Neural progenitor cell (in vitro differentiated cells): ENCODE measurements around the gene RNPEP. TPM values are rescaled to one million over a fixed set of nuclear protein-coding genes. Genes with fewer than 3 reads are reported as not detected.

ENCODE experiments used
- DNase-seq: peaks from one replicate; pipeline ENCODE4 v3.0.0-alpha.2; 2016; ENCODE audit warnings: low spot score
- H2AFZ ChIP-seq: fragments of 200-600 bp; sonication (generic); replicated peaks from 2 replicates; pipeline ENCODE4 v1.6.1; 2016; ENCODE audit warnings: antibody characterized with exemption
- H3F3A ChIP-seq: fragments of 200-600 bp; sonication (generic); 2 replicates; pipeline ENCODE4 v1.6.1; 2016; ENCODE audit warnings: antibody characterized with exemption, low read depth
- H3K27ac ChIP-seq: fragments of 200-600 bp; sonication (generic); 2 replicates; pipeline ENCODE4 v1.5.1; 2016; ENCODE audit warnings: mild to moderate bottlenecking
- H3K27me3 ChIP-seq: fragments of 200-600 bp; sonication (generic); 2 replicates; pipeline ENCODE4 v1.6.1; 2016; ENCODE audit warnings: mild to moderate bottlenecking, moderate library complexity
- H3K36me3 ChIP-seq: fragments of 200-600 bp; sonication (generic); 2 replicates; pipeline ENCODE4 v1.5.1; 2016
- H3K4me1 ChIP-seq: fragments of 200-600 bp; sonication (generic); 2 replicates; pipeline ENCODE4 v1.6.1; 2016; ENCODE audit warnings: mixed run types
- H3K4me2 ChIP-seq: fragments of 200-600 bp; sonication (generic); 2 replicates; pipeline ENCODE4 v1.6.1; 2016
- H3K4me3 ChIP-seq: fragments of 200-600 bp; sonication (generic); 2 replicates; pipeline ENCODE4 v1.5.1; 2016
- H3K79me2 ChIP-seq: fragments of 200-600 bp; sonication (generic); 2 replicates; pipeline ENCODE4 v1.6.1; 2016; ENCODE audit warnings: low read depth
- H3K9ac ChIP-seq: fragments of 200-600 bp; sonication (generic); 2 replicates; pipeline ENCODE4 v1.6.1; 2016
- H3K9me3 ChIP-seq: fragments of 200-600 bp; sonication (generic); 2 replicates; pipeline ENCODE4 v1.5.1; 2016; ENCODE audit warnings: low read depth
- H4K20me1 ChIP-seq: fragments of 200-600 bp; sonication (generic); 2 replicates; pipeline ENCODE4 v1.6.1; 2016; ENCODE audit warnings: low read depth
- H3K27ac Mint-ChIP-seq: 3 replicates; pipeline ENCODE4 v1.8.0; 2021; ENCODE audit warnings: mixed read lengths
- H3K27me3 Mint-ChIP-seq: 2 replicates; pipeline ENCODE4 v1.8.0; 2022; ENCODE audit warnings: low read depth, mild to moderate bottlenecking, inconsistent platforms, moderate library complexity, mixed read lengths; ENCODE audit not compliant: insufficient read depth
- H3K36me3 Mint-ChIP-seq: 3 replicates; pipeline ENCODE4 v1.8.0; 2021; ENCODE audit warnings: mixed read lengths
- H3K4me1 Mint-ChIP-seq: 3 replicates; pipeline ENCODE4 v1.8.0; 2021; ENCODE audit warnings: mixed read lengths
- H3K4me3 Mint-ChIP-seq: 3 replicates; pipeline ENCODE4 v1.8.0; 2021; ENCODE audit warnings: mild to moderate bottlenecking, moderate library complexity, mixed read lengths
- H3K9me3 Mint-ChIP-seq: 3 replicates; pipeline ENCODE4 v1.8.0; 2020; ENCODE audit warnings: mixed read lengths
- CTCF ChIP-seq: fragments of 200-600 bp; sonication (generic); IDR thresholded peaks from 2 replicates; pipeline ENCODE4 v1.5.1; 2017; ENCODE audit warnings: antibody characterized with exemption, mild to moderate bottlenecking
- EZH2 ChIP-seq: fragments of 200-600 bp; sonication (generic); IDR thresholded peaks from 2 replicates; pipeline ENCODE4 v1.6.1; 2017; ENCODE audit warnings: antibody characterized with exemption, mild to moderate bottlenecking, moderate library complexity
- EZH2phosphoT487 ChIP-seq: fragments of 200-600 bp; sonication (generic); IDR thresholded peaks from 2 replicates; pipeline ENCODE4 v1.6.1; 2017; ENCODE audit warnings: antibody characterized with exemption
- total RNA-seq: library from RNA; depleted of rRNA; stranded (reverse); fragments of >200 nt; gene quantifications from 2 replicates; pipeline ENCODE4 v1.2.3, GENCODE V29; 2015; ENCODE audit warnings: low replicate concordance

The RNPEP gene
- total RNA-seq, 1 donor from 2014 or later, result 48.7 TPM

- H3K79me2 ChIP-seq, result no peaks in the 10 kb centered on the region
- peaks cover 20% of the 10 kb centered on the region for H3K27me3 ChIP-seq
- Mint-ChIP-seq H3K27me3 (peaks cover 20% of the 10 kb centered on the region), H3K27ac (peak within 1 kb of the TSS; percentile 38), H3K9me3 (no peaks in the 10 kb centered on the region), H3K4me1 (peaks cover 59% of the 10 kb centered on the region), H3K36me3 (no peaks in the 10 kb centered on the region), H3K4me3 (peak within 1 kb of the TSS; percentile 86)
- peak within 1 kb of the TSS; percentile 52 for H2AFZ ChIP-seq
- no peaks in the 10 kb centered on the region for H3K9me3 ChIP-seq
- H3K4me1 ChIP-seq, result peaks cover 34% of the 10 kb centered on the region
- no peaks in the 10 kb centered on the region for H3K36me3 ChIP-seq
- no peak within 1 kb of the TSS for H3K9ac ChIP-seq
- peaks cover 4% of the 10 kb centered on the region for H4K20me1 ChIP-seq
- no peak within 1 kb of the TSS for H3K27ac ChIP-seq
- peak; percentile 95 for DNase-seq
- peak within 1 kb of the TSS; percentile 47 for H3K4me3 ChIP-seq
- peaks cover 31% of the 10 kb centered on the region for H3F3A ChIP-seq
- peak within 1 kb of the TSS; percentile 80 for H3K4me2 ChIP-seq
- TF ChIP-seq EZH2, result peak; percentile 44
- no peak for TF ChIP-seq CTCF
Observed at GRCh38 chr1:201946224-201946908, 36.1 kb upstream of the RNPEP start, which contains the start of gene LMOD1. LMOD1 (minus strand) TSS chr1:201946548; CDS start chr1:201946340, 208 bp downstream.

- H3K4me1 Mint-ChIP-seq, result peaks cover 48% of the 10 kb centered on the region
- no peak for DNase-seq
- H3K27me3 ChIP-seq, result peaks cover 20% of the 10 kb centered on the region
- peaks cover 18% of the 10 kb centered on the region for H3F3A ChIP-seq
- no peaks in the 10 kb centered on the region for H4K20me1 ChIP-seq
- H3K9ac ChIP-seq, result no peak overlapping the region
- H3K4me1 ChIP-seq, result peaks cover 25% of the 10 kb centered on the region
- peak overlapping the region; percentile 54 for H3K27ac Mint-ChIP-seq
- H3K4me3 Mint-ChIP-seq, result peak overlapping the region; percentile 86
- no peak overlapping the region for H3K4me3 ChIP-seq
- TF ChIP-seq EZH2 (no peak), CTCF (no peak), EZH2phosphoT487 (no peak)
- no peak overlapping the region for H3K27ac ChIP-seq
- H3K9me3 Mint-ChIP-seq, result no peaks in the 10 kb centered on the region
- no peaks in the 10 kb centered on the region for H3K9me3 ChIP-seq
- no peak overlapping the region for H2AFZ ChIP-seq
- H3K79me2 ChIP-seq, result no peaks in the 10 kb centered on the region
- H3K36me3 Mint-ChIP-seq, result no peaks in the 10 kb centered on the region
- H3K27me3 Mint-ChIP-seq, result peaks cover 20% of the 10 kb centered on the region
- no peak overlapping the region for H3K4me2 ChIP-seq
- H3K36me3 ChIP-seq, result no peaks in the 10 kb centered on the region
Observed at GRCh38 chr1:201947697-201948008, 34.8 kb upstream of the RNPEP start.

- Mint-ChIP-seq H3K4me3 (no peak overlapping the region), H3K27me3 (peaks cover 24% of the 10 kb centered on the region), H3K27ac (no peak overlapping the region), H3K4me1 (peaks cover 33% of the 10 kb centered on the region), H3K36me3 (no peaks in the 10 kb centered on the region), H3K9me3 (no peaks in the 10 kb centered on the region)
- H3K4me1 ChIP-seq, result peaks cover 21% of the 10 kb centered on the region
- H3K4me2 ChIP-seq, result no peak overlapping the region
- no peak overlapping the region for H3K27ac ChIP-seq
- peaks cover 15% of the 10 kb centered on the region for H3F3A ChIP-seq
- TF ChIP-seq CTCF, result no peak
- TF ChIP-seq EZH2, result no peak
- no peak for TF ChIP-seq EZH2phosphoT487
- DNase-seq, result no peak
- no peaks in the 10 kb centered on the region for H3K36me3 ChIP-seq
- no peak overlapping the region for H2AFZ ChIP-seq
- H3K27me3 ChIP-seq, result peaks cover 20% of the 10 kb centered on the region
- H3K4me3 ChIP-seq, result no peak overlapping the region
- H3K79me2 ChIP-seq, result peaks cover 4% of the 10 kb centered on the region
- H3K9me3 ChIP-seq, result no peaks in the 10 kb centered on the region
- H4K20me1 ChIP-seq, result no peaks in the 10 kb centered on the region
- H3K9ac ChIP-seq, result no peak overlapping the region
Observed at GRCh38 chr1:201949491-201949890, 33.0 kb upstream of the RNPEP start.
